AG09309 (cell line): ENCODE results near the gene ZNF335.

ENCODE experiments used
- DNase-seq: peaks from one replicate; pipeline ENCODE4 v3.0.0-alpha.2; 2010; ENCODE audit warnings: low read depth
- H3K4me3 ChIP-seq: 2 replicates; pipeline ENCODE4 v1.5.1; 2011; ENCODE audit warnings: mild to moderate bottlenecking, low read depth, low read length, moderate library complexity; ENCODE audit not compliant: control insufficient read depth
- CTCF ChIP-seq: IDR thresholded peaks from 2 replicates; pipeline ENCODE4 v1.5.1; 2011; ENCODE audit warnings: mild to moderate bottlenecking, low read depth, low read length, inconsistent platforms; ENCODE audit not compliant: insufficient read depth, control insufficient read depth; ENCODE audit errors: missing control alignments

ZNF335 gene

GRCh38 chr20:45948261-45948733, 23.7 kb downstream of the ZNF335 start:
- no peak for TF ChIP-seq CTCF
- DNase-seq: no peak
- H3K4me3 ChIP-seq: no peak overlapping the region

GRCh38 chr20:45947110-45947866, 24.7 kb downstream of the ZNF335 start:
- H3K4me3 ChIP-seq: no peak overlapping the region
- DNase-seq: no peak
- no peak for TF ChIP-seq CTCF

GRCh38 chr20:45946149-45946970, 25.6 kb downstream of the ZNF335 start:
- no peak for DNase-seq
- no peak overlapping the region for H3K4me3 ChIP-seq
- no peak for TF ChIP-seq CTCF

GRCh38 chr20:45945678-45946148, 26.3 kb downstream of the ZNF335 start:
- no peak for TF ChIP-seq CTCF
- no peak overlapping the region for H3K4me3 ChIP-seq
- DNase-seq: no peak

GRCh38 chr20:45944965-45945677, 26.9 kb downstream of the ZNF335 start:
- DNase-seq: no peak
- no peak for TF ChIP-seq CTCF
- no peak overlapping the region for H3K4me3 ChIP-seq
